AML-193 (cell line): Measurements from ENCODE around the gene ISCA2.
"Not testable (repeated sequence)": the region's sequence is repeated elsewhere in the genome, so short reads cannot be mapped to it uniquely, and the experiment has no call there.

Experiments used
- DNase-seq, 2 experiments: peaks; one replicate each; lab custom pipeline; 2025; lab: John Stamatoyannopoulos, UW

The ISCA2 gene

GRCh38 chr14:74528886-74529285 is 35.3 kb downstream of the ISCA2 start:
- DNase-seq = no peak

GRCh38 chr14:74531006-74531405 is 37.4 kb downstream of the ISCA2 start:
- DNase-seq = no peak

GRCh38 chr14:74531467-74531866 is 37.9 kb downstream of the ISCA2 start:
- DNase-seq = no peak

- no peak for DNase-seq
Observed at GRCh38 chr14:74532246-74532645, 38.7 kb downstream of the ISCA2 start.

- DNase-seq = no peak
Observed at GRCh38 chr14:74533576-74533975, 40.0 kb downstream of the ISCA2 start.

- no peak for DNase-seq
Observed at GRCh38 chr14:74535756-74536325, 42.3 kb downstream of the ISCA2 start.

- not testable (repeated sequence) for DNase-seq
Observed at GRCh38 chr14:74536336-74536735, 42.8 kb downstream of the ISCA2 start.

- DNase-seq = no peak
Observed at GRCh38 chr14:74538411-74539391, 45.1 kb downstream of the ISCA2 start.

- no peak for DNase-seq
Observed at GRCh38 chr14:74539503-74539902, 45.9 kb downstream of the ISCA2 start.

GRCh38 chr14:74541225-74541624 is 47.7 kb downstream of the ISCA2 start:
- DNase-seq = no peak

GRCh38 chr14:74542056-74542685 is 48.6 kb downstream of the ISCA2 start:
- DNase-seq = no peak

- no peak for DNase-seq
Observed at GRCh38 chr14:74543771-74544438, 50.3 kb downstream of the ISCA2 start.

GRCh38 chr14:74545386-74545785 is 51.8 kb downstream of the ISCA2 start:
- DNase-seq = no peak

- no peak for DNase-seq
Observed at GRCh38 chr14:74546416-74546815, 52.9 kb downstream of the ISCA2 start.
